ENCODE results near the gene AZIN2.

- TF ChIP-seq CTCF (IDR thresholded peaks at IDR 0.05; ENCODE audit: low read depth, low read length, missing input control) (no peak), HNF4G (IDR thresholded peaks at IDR 0.05) (no peak), JUND (IDR thresholded peaks at IDR 0.05) (no peak), REST (IDR thresholded peaks at IDR 0.05) (no peak), YY1 (IDR thresholded peaks at IDR 0.05) (no peak)
Measured at GRCh38 chr1:33032126-33032869, 48.7 kb upstream of the AZIN2 start.

Measured in liver (tissue), 3 donors.